Uterus (tissue), 4 donors: ENCODE data around the gene LEFTY2. TPM values are rescaled to one million over a fixed set of nuclear protein-coding genes. Genes with fewer than 3 reads are reported as not detected.

Experiments
- DNase-seq, 2 donors: peaks; one replicate each; pipeline ENCODE4 v3.0.0-alpha.2; 2019 to 2020
- H3K27ac ChIP-seq, 2 donors: fragments of 200-600 bp; sonication (generic); 1 replicate in 1 of 2; 2 replicates in 1 of 2; pipeline ENCODE4 v1.5.1; 2016 to 2018
- H3K27me3 ChIP-seq, 2 donors: fragments of 200-600 bp; sonication (generic); one replicate each; pipeline ENCODE4 v1.5.1; 2018 to 2019; ENCODE audit warnings: control low read depth in 1 of 2
- H3K36me3 ChIP-seq, 2 donors: fragments of 200-600 bp; sonication (generic); one replicate each; pipeline ENCODE4 v1.5.1; 2019; ENCODE audit warnings: control low read depth in 1 of 2
- H3K4me1 ChIP-seq, 2 donors: fragments of 200-600 bp; sonication (generic); one replicate each; pipeline ENCODE4 v1.5.1; 2018 to 2019; ENCODE audit warnings: control low read depth in 1 of 2
- H3K4me3 ChIP-seq, 2 donors: fragments of 200-600 bp; sonication (generic); 1 replicate in 1 of 2; 2 replicates in 1 of 2; pipeline ENCODE4 v1.5.1; 2018 to 2019; ENCODE audit warnings: mild to moderate bottlenecking in 1 of 2
- H3K9me3 ChIP-seq, 2 donors: fragments of 200-600 bp; sonication (generic); one replicate each; pipeline ENCODE4 v1.5.1; 2019; ENCODE audit warnings: control low read depth in 1 of 2
- POLR2A ChIP-seq, 2 donors: fragments of 450-650 bp; IDR thresholded peaks; one replicate each; pipeline ENCODE4 v1.6.1; 2016; ENCODE audit warnings: antibody characterized with exemption in 2 of 2, mild to moderate bottlenecking in 1 of 2, moderate library complexity in 1 of 2
- intact Hi-C: fragments of 100-400 bp; cut with DNase I; formaldehyde crosslinking; loops from one replicate; pipeline ENCODE4 v1.15.1; 2023; ENCODE audit warnings: low total_unique reads
- total RNA-seq, 4 donors: library from RNA; depleted of rRNA in 3 of 4; stranded (reverse); fragments of >200 nt in 3 of 4; gene quantifications; one replicate each; pipeline versions ENCODE4 v1.1.0 to v1.2.4, GENCODE V29; 2014 to 2023
- TF ChIP-seq, protein P1 (sequence below), 4 experiments: fragments of 200-600 bp in 2 of 4; fragments of 450-650 bp in 2 of 4; sonication (generic) in 2 of 4; IDR thresholded peaks; one replicate each; pipeline ENCODE4 v1.5.1; 2016 to 2019; ENCODE audit warnings: antibody characterized with exemption in 4 of 4, mild to moderate bottlenecking in 2 of 4, moderate library complexity in 1 of 4
- donor health status: DM: yes; HTN: yes; CAD: no.

LEFTY2 gene
- total RNA-seq, 4 donors from 2014 or later: 6.1 to 41.6 (median 29.5) TPM

DNA sequence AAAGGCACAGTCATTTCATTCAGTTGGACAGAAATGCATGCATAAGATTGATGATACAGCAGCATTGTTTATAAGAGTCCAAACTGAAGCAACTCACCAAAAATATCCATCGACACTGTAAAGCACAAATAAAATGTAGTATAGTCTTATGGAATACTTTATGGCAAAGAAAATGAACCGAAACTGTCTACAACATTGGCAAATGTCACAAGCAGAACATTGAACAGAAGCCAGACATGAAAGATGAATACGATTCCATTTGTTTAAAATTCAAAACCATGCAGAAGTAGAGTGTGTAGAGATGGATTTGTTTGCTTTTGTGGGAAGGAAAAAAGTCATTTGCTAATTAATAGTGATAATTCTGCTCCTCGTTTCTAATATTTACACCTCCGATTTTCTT is 44.5 kb downstream of the LEFTY2 start:
- Histone ChIP-seq H3K27ac (no peak overlapping the region), H3K36me3 (no peaks in the 10 kb centered on the region), H3K9me3 (no peaks in the 10 kb centered on the region), H3K4me3 (no peak overlapping the region), H3K4me1 (no peaks in the 10 kb centered on the region), H3K27me3 (no peaks in the 10 kb centered on the region)
- TF ChIP-seq, protein P1, sequence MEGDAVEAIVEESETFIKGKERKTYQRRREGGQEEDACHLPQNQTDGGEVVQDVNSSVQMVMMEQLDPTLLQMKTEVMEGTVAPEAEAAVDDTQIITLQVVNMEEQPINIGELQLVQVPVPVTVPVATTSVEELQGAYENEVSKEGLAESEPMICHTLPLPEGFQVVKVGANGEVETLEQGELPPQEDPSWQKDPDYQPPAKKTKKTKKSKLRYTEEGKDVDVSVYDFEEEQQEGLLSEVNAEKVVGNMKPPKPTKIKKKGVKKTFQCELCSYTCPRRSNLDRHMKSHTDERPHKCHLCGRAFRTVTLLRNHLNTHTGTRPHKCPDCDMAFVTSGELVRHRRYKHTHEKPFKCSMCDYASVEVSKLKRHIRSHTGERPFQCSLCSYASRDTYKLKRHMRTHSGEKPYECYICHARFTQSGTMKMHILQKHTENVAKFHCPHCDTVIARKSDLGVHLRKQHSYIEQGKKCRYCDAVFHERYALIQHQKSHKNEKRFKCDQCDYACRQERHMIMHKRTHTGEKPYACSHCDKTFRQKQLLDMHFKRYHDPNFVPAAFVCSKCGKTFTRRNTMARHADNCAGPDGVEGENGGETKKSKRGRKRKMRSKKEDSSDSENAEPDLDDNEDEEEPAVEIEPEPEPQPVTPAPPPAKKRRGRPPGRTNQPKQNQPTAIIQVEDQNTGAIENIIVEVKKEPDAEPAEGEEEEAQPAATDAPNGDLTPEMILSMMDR (IDR thresholded peaks at IDR 0.05): no peak
- no peak for TF ChIP-seq POLR2A (IDR thresholded peaks at IDR 0.05)
- DNase-seq: no peak
- intact Hi-C loops: no loop called here

DNA sequence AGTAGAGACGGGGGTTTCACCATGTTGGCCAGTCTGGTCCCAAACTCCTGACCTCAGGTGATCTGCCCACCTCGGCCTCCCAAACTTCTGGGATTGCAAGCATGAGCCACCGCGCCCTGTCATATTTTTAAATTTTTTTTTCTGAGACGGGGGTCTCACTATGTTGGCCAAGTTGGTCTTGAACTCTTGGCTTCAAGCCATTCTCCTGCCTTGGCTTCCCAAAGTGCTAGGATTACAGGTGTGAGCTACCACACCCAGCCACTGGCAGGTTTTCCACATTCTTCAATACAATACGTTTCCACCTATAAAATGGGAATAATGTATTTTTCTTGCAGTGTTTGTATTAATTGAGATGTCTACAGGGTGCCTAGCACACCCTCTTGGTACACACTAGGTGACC is 48.7 kb downstream of the LEFTY2 start:
- Histone ChIP-seq H3K36me3 (no peaks in the 10 kb centered on the region), H3K4me3 (no peak overlapping the region), H3K4me1 (no peaks in the 10 kb centered on the region), H3K27ac (no peak overlapping the region), H3K9me3 (no peaks in the 10 kb centered on the region), H3K27me3 (no peaks in the 10 kb centered on the region)
- TF ChIP-seq POLR2A (IDR thresholded peaks at IDR 0.05): no peak
- TF ChIP-seq, protein P1 (IDR thresholded peaks at IDR 0.05): no peak
- intact Hi-C loops: no loop called here
- DNase-seq: no peak

DNA sequence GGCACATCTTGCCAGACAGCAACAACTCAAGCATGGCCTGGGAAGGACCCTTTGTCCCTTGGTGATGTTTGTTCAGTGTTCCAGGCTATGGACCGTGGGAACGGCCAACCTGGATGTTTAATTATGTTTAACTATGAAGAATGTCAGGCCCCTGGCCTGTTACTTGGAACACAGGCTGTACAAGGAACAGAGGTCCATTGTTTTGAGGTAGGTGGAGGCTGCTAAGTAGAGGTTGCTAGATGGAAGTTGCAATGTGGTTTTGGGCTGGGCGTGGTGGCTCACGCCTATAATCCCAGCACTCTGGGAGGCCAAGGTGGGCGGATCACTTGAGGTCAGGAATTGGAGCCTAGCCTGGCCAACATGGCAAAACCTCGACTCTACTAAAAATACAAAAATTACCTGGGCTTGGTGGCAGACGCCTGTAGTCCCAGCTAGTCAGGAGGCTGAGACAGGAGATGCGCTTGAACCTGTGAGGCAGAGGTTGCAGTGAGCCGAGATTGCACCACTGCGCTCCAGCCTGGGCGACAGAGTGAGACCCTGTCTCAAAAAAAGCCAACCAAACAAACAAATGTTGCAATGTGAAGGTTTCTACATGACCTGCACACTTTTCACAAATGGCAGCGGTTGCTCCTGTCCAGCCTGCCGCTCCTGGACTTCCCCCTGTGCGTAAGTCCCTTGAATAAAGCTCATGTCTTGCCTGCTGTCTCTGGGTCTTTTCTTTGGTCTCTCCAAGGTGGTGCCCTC is 49.6 kb downstream of the LEFTY2 start:
- DNase-seq: no peak
- Histone ChIP-seq H3K27ac (no peak overlapping the region), H3K27me3 (no peaks in the 10 kb centered on the region), H3K36me3 (no peaks in the 10 kb centered on the region), H3K4me1 (no peaks in the 10 kb centered on the region), H3K9me3 (no peaks in the 10 kb centered on the region), H3K4me3 (no peak overlapping the region)
- TF ChIP-seq, protein P1 (IDR thresholded peaks at IDR 0.05): no peak
- TF ChIP-seq POLR2A (IDR thresholded peaks at IDR 0.05): no peak
- intact Hi-C loops: no loop called here

DNA sequence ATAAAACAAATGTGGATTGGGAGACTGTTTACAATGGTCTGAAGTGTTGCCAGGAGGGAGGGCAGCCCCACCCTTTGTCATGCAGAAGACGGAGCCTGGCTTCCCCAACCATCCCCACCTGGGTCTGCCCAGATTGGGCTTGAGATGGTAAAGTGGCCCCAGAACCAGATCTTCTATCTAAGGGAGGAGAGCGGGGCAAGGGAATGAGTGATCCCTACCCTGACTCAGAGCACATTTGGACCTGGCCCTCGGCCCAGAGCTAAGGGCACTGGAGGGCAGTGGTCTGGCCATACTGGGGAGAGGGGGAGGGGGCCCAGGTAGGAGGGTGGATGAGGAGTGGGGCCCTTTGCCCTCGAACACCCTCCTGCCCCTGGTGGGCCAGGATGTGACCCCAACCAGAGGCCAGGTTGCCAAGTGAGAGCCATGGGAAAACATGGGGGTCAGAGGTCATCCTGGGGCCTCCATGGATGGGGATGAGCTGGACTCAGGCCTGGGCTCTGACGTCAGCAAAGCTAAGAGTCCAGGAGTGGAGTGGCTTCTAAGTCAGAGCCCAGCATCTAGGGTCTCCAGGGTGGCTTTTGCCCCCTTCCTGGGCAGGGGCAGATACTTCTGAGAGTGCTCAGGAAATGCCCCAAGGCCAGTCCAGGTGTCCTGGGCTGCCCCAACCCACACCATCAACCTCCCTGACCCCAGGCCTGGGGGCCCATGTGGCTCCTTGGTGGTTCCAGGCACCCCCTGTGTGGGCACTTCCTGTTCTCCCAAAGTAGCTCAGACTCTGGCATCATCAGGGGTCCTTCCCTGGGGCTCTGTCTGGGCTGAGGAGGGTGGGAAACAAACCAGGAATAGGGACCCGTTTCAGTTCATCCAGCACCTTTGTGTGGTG is 50.4 kb downstream of the LEFTY2 start:
- H3K4me1 ChIP-seq: no peaks in the 10 kb centered on the region
- no peak for TF ChIP-seq POLR2A (IDR thresholded peaks at IDR 0.05)
- TF ChIP-seq, protein P1 (IDR thresholded peaks at IDR 0.05): no peak
- intact Hi-C loops: no loop called here
- no peak for DNase-seq
- no peaks in the 10 kb centered on the region for H3K27me3 ChIP-seq
- no peaks in the 10 kb centered on the region for H3K9me3 ChIP-seq
- H3K36me3 ChIP-seq: no peaks in the 10 kb centered on the region
- H3K27ac ChIP-seq: no peak overlapping the region
- H3K4me3 ChIP-seq: no peak overlapping the region

DNA sequence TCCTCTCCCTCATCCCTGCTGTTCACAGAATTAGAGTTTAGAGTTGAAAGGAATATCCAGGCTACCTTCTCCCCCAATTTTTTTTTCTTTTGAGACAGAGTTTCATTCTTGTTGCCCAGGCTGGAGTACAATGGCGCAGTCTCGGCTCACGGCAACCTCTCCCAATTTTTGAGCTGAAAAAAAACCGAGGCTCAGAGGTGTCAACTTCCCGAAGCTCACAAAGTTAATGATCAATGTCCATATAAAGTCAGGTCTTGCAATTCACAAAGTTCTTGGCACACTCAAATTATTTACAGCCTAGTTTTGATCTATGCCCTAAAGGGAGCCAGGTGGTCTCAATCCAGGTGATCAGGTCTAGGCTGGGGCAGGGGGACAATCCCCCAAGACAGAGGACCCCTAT is 51.3 kb downstream of the LEFTY2 start:
- Histone ChIP-seq H3K9me3 (no peaks in the 10 kb centered on the region), H3K4me3 (no peak overlapping the region), H3K4me1 (no peaks in the 10 kb centered on the region), H3K36me3 (no peaks in the 10 kb centered on the region), H3K27me3 (no peaks in the 10 kb centered on the region), H3K27ac (no peak overlapping the region)
- no peak for TF ChIP-seq POLR2A (IDR thresholded peaks at IDR 0.05)
- TF ChIP-seq, protein P1 (IDR thresholded peaks at IDR 0.05): no peak
- intact Hi-C loops: no loop called here
- DNase-seq: no peak
